Tibial artery (tissue), 4 donors: Measurements from ENCODE around the gene RPL27A.
"Not testable (repeated sequence)": the region's sequence is repeated elsewhere in the genome, so short reads cannot be mapped to it uniquely, and the experiment has no call there.

ENCODE experiments used
- DNase-seq, 2 donors: peaks; one replicate each; pipeline ENCODE4 v3.0.0-alpha.2; 2019
- H3K27ac ChIP-seq, 2 donors: fragments of 200-600 bp; sonication (generic) in 1 of 2; 1 replicate in 1 of 2; 2 replicates in 1 of 2; pipeline ENCODE4 v1.5.1; 2018 to 2019; ENCODE audit warnings: mild to moderate bottlenecking in 1 of 2
- H3K27me3 ChIP-seq, 2 donors: fragments of 200-600 bp; sonication (generic) in 1 of 2; one replicate each; pipeline versions ENCODE4 v1.5.1 to v1.6.0; 2016 to 2019
- H3K36me3 ChIP-seq, 3 donors: fragments of 200-600 bp; sonication (generic) in 2 of 3; one replicate each; pipeline ENCODE4 v1.5.1; 2016 to 2019; ENCODE audit warnings: mild to moderate bottlenecking in 2 of 3
- H3K4me1 ChIP-seq, 4 donors: fragments of 200-600 bp; sonication (generic) in 2 of 4; 1 replicate in 3 of 4; 2 replicates in 1 of 4; pipeline ENCODE4 v1.5.1; 2016 to 2019
- H3K4me3 ChIP-seq, 2 donors: fragments of 200-600 bp; sonication (generic) in 1 of 2; 1 replicate in 1 of 2; 2 replicates in 1 of 2; pipeline ENCODE4 v1.5.1; 2018 to 2019; ENCODE audit warnings: mild to moderate bottlenecking in 2 of 2
- H3K9me3 ChIP-seq, 3 donors: fragments of 200-600 bp; sonication (generic) in 1 of 3; one replicate each; pipeline ENCODE4 v1.5.1; 2016 to 2019
- intact Hi-C: fragments of 100-400 bp; cut with DNase I; formaldehyde crosslinking; loops from one replicate; pipeline ENCODE4 v1.15.0; 2023; ENCODE audit warnings: low total_unique reads
- TF ChIP-seq, protein P1 (sequence below), 2 experiments: fragments of 200-600 bp in 1 of 2; fragments of 450-650 bp in 1 of 2; IDR thresholded peaks; one replicate each; pipeline ENCODE4 v1.5.1; 2017 to 2019; ENCODE audit warnings: antibody characterized with exemption in 2 of 2, mild to moderate bottlenecking in 1 of 2, moderate library complexity in 1 of 2

The RPL27A gene

GRCh38 chr11:8661001-8661795 is 21.4 kb upstream of the RPL27A start:
- peaks cover 0 to 3% (median 0%) of the 10 kb centered on the region in 3 donors for H3K36me3 ChIP-seq
- DNase-seq: no peak
- H3K4me3 ChIP-seq: no peak overlapping the region
- no peaks in the 10 kb centered on the region for H3K9me3 ChIP-seq
- H3K4me1 ChIP-seq: peaks cover 0 to 8% (median 2%) of the 10 kb centered on the region in 4 donors
- intact Hi-C loops: no loop called here
- no peak overlapping the region for H3K27ac ChIP-seq
- H3K27me3 ChIP-seq: no peaks in the 10 kb centered on the region
- TF ChIP-seq, protein P1, sequence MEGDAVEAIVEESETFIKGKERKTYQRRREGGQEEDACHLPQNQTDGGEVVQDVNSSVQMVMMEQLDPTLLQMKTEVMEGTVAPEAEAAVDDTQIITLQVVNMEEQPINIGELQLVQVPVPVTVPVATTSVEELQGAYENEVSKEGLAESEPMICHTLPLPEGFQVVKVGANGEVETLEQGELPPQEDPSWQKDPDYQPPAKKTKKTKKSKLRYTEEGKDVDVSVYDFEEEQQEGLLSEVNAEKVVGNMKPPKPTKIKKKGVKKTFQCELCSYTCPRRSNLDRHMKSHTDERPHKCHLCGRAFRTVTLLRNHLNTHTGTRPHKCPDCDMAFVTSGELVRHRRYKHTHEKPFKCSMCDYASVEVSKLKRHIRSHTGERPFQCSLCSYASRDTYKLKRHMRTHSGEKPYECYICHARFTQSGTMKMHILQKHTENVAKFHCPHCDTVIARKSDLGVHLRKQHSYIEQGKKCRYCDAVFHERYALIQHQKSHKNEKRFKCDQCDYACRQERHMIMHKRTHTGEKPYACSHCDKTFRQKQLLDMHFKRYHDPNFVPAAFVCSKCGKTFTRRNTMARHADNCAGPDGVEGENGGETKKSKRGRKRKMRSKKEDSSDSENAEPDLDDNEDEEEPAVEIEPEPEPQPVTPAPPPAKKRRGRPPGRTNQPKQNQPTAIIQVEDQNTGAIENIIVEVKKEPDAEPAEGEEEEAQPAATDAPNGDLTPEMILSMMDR (IDR thresholded peaks at IDR 0.05): no peak

DNA sequence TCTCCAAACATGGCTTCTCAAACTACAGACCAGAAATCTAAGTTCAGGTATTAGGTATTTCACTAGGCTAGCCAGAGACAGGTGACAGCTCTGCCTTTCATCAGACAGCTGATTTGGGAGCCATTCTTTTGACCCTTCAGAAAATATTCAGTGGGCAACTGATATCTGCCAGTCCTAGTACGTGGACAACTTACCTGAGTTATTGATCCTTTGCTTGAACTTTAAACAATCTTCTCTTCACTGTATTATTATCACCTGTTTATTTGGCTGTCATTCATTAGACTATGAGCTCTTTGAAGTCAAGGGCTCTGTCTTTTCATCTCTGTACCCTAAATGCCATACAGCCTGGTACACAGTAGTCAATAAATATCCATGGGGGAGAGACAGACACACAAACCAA is 17.4 kb upstream of the RPL27A start:
- TF ChIP-seq, protein P1 (IDR thresholded peaks at IDR 0.05): no peak
- H3K4me1 ChIP-seq: no peaks in the 10 kb centered on the region
- H3K36me3 ChIP-seq: peaks cover 0 to 8% (median 0%) of the 10 kb centered on the region in 3 donors
- no peak overlapping the region for H3K27ac ChIP-seq
- no peak for DNase-seq
- no peaks in the 10 kb centered on the region for H3K27me3 ChIP-seq
- no peaks in the 10 kb centered on the region for H3K9me3 ChIP-seq
- no peak overlapping the region for H3K4me3 ChIP-seq
- intact Hi-C loops: no loop called here

DNA sequence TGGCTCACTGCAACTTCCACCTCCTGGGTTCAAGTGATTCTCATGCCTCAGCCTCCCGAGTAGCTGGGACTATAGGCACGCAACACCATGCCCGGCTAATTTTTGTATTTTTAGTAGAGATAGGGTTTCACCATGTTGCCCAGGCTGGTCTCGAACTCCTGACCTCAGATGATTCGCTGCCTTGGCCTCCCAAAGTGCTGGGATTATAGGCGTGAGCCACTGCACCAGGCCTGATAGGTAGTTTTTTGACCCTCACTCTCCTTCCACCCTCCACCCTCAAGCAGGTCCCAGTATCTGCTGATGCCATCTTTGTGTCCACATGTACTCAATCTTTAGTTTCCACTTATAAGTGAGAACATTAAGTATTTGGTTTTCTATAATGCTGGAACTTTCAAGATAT is 12.5 kb upstream of the RPL27A start:
- H3K9me3 ChIP-seq, intact Hi-C loops, H3K27me3 ChIP-seq, H3K4me3 ChIP-seq, DNase-seq, H3K27ac ChIP-seq: not testable (repeated sequence)
- Histone ChIP-seq H3K4me1 (peaks cover 0 to 14% (median 7%) of the 10 kb centered on the region in 4 donors), H3K36me3 (peaks cover 0 to 16% (median 0%) of the 10 kb centered on the region in 3 donors)

GRCh38 chr11:8671193-8671612 is 11.4 kb upstream of the RPL27A start:
- TF ChIP-seq, protein P1 (IDR thresholded peaks at IDR 0.05): no peak
- Histone ChIP-seq H3K27ac (peak overlapping the region; percentile 31 to 68), H3K4me1 (peaks cover 0 to 14% (median 7%) of the 10 kb centered on the region in 4 donors), H3K36me3 (peaks cover 0 to 16% (median 0%) of the 10 kb centered on the region in 3 donors), H3K4me3 (no peak overlapping the region), H3K9me3 (no peaks in the 10 kb centered on the region), H3K27me3 (no peaks in the 10 kb centered on the region)
- intact Hi-C loops: no loop called here
- DNase-seq: peak; percentile 66 to 75

DNA sequence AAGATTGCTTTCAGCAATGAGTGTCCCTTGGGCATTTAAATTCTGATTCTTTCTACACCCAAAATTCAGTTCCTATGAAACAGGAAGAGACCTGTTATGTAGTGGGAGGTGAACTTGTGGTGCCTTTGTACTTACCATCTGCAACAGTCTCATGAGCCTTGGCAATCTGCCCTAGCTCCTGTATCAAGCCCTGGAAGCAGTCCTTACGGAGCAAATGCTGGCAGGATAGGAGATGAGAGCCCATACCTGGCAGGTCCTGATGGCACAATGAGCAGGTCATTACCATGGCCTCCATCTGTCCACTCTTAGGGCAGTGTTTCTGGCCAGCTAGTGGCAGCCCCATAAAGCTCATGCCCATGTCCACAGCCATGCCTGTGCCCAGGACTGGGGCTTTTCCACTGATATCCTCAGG is 10.9 kb upstream of the RPL27A start:
- TF ChIP-seq, protein P1 (IDR thresholded peaks at IDR 0.05): no peak
- H3K4me3 ChIP-seq: no peak overlapping the region

GRCh38 chr11:8672346-8672745 is 10.2 kb upstream of the RPL27A start:
- Histone ChIP-seq H3K4me1 (peaks cover 0 to 14% (median 7%) of the 10 kb centered on the region in 4 donors), H3K36me3 (peaks cover 0 to 16% (median 0%) of the 10 kb centered on the region in 3 donors), H3K27ac (peak overlapping the region; percentile 31 to 68), H3K27me3 (no peaks in the 10 kb centered on the region), H3K9me3 (no peaks in the 10 kb centered on the region), H3K4me3 (no peak overlapping the region)
- intact Hi-C loops: no loop called here
- TF ChIP-seq, protein P1 (IDR thresholded peaks at IDR 0.05): no peak
- no peak for DNase-seq

More for the DNA sequence above, 10.9 kb upstream of the RPL27A start:
- intact Hi-C loops: no loop called here
- no peaks in the 10 kb centered on the region for H3K9me3 ChIP-seq
- DNase-seq: no peak
- no peaks in the 10 kb centered on the region for H3K27me3 ChIP-seq
- peaks cover 0 to 16% (median 0%) of the 10 kb centered on the region in 3 donors for H3K36me3 ChIP-seq
- peaks cover 0 to 14% (median 7%) of the 10 kb centered on the region in 4 donors for H3K4me1 ChIP-seq
- H3K27ac ChIP-seq: peak overlapping the region; percentile 31 to 68
